NCI-H1694 (cell line): ENCODE measurements around the gene GRIK5.
"Not testable (repeated sequence)": the region's sequence is repeated elsewhere in the genome, so short reads cannot be mapped to it uniquely, and the experiment has no call there.

ENCODE experiments used
- DNase-seq: peaks from one replicate; lab custom pipeline; 2025; lab: John Stamatoyannopoulos, UW

The GRIK5 gene

DNA sequence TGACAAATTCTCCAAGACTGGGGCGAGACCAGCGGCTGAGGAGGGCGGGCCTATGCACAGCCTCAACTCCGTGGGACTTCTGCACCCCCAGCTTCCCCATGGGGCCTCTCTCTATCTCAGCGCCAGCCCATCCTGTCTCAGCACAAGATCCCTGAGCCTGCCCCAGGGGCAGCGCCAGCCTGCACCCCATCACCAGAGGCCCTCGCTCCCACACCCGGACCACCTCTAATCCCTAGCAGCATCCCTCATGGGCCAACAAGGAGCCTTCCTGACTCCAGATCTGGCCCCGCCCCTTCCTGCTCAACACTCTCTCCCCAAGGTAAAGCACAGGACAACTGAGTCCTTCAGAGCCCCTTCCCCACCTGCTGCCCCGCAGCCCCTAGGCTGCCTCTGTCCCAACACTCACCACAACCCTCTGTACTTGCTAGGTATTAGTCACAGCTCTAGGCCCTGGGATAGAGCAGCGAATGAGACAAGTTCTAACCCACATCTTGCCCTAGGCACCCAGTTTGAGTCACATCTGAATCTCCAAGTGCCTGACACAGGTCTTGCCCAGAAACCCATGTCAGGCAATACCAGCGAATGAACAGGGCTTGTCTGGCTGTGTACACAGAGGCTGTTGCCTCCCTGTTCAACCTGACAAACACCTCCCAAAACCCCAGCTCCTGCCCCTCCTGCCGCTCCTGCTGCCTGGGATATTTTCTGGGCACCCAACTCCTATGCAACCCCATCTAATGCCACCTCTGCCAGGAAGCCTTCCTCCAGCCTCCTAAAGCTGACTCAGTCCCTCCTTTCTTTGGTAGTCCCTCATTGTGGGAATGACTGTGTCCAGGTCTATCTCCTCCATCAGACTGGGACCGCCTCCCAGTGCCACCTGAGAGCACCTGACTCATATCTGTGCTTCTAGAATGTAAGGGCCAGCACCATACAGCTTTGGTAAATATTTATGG is 18.6 kb downstream of the GRIK5 start:
- no peak for DNase-seq

DNA sequence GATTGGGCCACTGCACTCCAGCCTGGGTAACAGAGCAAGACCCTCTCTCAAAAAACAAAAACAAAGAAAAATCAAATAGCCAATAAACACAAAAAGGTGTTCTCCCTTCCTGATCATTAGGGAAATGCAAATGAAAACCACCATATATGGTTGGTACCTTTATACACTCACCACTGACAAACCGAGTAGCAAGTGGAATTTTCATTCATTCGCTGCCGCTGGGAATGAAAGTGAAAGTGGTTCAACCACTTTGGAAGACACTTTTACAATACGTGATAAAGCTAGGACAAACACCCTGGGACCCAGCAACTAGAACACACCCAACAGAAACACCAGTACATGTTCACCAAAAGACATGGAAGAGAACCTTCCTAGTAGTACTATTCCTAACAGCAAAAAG is 21.0 kb downstream of the GRIK5 start:
- DNase-seq, result no peak

DNA sequence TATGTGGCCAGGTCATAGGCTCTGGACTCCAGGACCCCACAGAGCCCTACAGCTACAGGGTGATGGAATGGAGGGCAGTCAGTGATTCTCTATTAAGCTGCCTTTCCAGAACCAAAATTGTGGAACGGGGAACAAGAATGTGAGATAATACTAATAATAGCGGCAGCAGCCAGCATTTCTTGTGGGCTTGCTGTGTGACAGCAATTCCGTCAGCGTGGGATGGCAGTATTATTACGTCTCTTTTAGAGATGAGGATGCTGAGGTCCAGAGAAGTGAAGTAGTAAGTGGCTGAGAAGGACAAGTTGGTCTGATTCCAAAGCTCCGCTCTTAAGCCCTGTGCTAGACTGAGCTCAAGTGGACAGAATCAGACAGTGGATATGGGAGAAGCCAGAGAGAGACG is 24.4 kb downstream of the GRIK5 start:
- DNase-seq, result no peak

DNA sequence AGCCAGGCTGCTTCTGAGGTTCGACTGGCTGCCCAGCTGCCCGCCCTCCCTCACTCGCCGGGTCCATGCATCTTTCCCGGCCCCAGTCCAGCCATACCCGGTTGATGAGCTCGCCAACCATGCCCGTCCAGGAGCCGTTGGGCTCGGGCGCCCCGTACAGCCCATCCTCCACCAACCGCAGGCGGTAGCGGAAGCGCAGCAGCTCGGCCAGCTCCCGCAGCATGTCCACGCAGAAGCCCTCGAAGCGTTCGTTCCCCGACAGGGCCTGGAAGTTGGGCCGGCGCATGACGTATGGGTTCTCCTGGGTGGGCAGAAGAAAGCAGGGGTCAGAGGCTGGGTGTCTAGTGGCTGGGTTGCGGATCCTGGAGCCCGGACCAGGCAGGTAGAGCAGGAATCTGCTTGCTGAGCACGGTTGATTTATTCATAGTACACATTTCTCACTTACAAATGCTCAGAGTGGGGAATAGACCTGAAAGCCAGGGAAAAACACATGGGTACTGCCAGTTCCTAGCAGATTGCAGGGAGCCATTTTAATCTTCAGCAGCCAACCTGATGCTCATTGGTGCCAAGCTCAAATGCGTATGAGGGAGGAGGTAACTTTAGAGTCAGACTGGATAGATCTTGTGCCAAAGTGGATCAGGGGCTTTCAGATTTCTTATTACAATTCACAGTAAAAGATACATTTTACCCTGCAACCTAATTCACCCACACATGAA is 27.4 kb downstream of the GRIK5 start:
- peak; percentile 84 for DNase-seq

DNA sequence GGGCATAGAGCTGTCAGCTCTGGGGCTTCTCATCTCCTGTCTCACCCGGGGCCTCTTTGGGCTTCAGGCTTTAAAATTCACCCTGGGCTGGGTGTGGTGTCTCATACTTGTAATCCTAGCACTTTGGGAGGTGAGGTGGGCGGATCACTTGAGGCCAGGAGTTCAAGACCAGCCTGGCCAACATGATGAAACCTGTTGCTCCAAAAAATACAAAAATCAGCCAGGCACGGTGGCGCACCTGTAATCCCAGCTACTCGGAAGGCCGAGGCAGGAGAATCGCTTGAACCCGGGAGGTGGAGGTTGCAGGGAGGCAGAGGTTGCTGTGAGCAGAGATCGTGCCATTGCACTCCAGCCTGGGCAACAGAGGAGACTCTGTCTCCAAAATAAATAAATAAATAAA is 29.5 kb downstream of the GRIK5 start:
- DNase-seq, result not testable (repeated sequence)

DNA sequence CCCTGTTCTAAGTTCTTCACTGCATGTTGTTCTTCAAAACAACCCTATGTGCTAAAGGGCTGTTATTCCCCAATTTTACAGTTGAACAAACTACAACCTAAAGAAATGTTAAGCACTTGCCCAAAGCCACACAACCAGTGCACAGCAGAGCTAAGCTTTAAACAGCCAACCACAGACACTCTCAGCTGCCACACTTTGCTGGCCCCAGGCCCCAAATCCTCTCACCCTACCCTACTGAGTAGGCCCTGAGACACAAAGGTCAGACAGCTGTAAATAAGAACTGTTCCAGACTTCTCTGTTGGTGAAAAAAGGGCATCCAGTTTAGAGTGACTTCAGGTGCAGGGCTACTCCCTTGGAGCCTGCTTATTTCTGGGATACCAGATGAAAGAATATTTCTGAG is 30.0 kb downstream of the GRIK5 start:
- no peak for DNase-seq

DNA sequence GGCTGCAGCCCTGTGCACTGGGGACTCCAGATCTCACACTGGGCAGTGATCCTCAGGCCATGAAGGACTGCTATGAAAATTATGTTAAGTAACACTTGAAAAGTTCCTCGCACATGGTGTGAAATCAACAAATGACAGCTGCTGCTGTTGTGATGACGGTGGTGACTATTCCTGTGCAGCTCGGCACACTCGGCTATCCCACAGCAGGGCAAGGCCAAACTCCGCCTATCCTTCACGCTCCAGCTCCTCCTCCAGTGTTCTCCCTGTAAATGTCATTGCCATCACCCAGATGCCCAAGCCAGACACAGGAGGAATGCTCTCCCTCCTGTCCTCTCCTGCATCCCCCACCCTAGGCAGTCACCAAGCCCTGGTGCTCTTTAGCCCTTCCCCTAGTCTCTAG is 31.3 kb downstream of the GRIK5 start:
- peak; percentile 96 for DNase-seq

DNA sequence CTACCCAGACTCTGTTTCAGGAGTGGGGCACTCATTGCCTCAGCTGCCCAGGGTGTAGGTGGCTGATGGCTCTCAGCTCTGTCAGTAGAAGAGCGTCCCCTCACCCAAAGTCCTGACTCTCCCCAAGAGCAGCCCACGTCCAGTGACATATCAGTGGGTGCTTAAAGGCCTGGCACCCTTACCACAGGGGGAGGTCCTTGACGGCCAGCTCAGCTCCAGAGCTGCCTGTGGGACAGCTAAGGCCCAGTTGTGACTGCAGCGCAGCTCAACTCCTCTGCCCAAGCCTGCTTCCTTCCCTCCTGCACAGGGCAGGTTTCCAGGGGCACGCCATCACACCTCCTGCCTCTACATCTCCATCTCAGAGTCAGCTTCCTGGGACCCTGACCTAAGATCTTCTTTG is 32.4 kb downstream of the GRIK5 start:
- DNase-seq, result no peak

DNA sequence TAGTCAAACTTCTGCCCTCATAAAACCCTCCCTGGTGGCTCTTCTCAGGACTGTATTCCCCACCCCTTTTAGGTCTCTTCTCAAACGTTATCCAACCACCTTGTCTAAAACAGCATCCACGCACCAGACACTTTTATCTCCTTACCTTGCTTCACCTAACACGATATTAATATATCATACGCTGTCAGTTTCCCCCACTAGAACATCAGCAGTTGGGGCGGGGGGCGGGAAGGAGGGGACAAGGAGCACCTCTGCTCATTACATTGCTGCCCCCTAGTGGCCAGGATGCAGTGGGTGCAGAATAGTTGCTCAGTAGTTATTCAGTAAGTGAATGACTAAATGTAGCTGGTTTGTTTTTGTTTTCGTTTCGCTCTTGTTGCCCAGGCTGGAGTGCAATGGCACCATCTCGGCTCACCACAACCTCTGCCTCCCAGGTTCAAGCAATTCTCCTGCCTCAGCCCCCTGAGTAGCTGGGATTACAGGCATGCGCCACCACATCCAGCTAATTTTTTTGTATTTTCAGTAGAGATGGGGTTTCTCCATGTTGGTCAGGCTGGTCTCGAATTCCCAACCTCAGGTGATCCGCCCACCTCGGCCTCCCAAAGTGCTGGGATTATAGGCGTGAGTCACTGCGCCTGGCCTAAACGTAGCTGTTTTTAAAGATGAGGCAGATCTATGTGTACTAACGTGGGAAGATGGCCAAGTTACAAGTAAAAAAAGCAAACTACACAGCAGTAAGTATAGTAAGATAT is 35.2 kb downstream of the GRIK5 start:
- peak; percentile 77 for DNase-seq

DNA sequence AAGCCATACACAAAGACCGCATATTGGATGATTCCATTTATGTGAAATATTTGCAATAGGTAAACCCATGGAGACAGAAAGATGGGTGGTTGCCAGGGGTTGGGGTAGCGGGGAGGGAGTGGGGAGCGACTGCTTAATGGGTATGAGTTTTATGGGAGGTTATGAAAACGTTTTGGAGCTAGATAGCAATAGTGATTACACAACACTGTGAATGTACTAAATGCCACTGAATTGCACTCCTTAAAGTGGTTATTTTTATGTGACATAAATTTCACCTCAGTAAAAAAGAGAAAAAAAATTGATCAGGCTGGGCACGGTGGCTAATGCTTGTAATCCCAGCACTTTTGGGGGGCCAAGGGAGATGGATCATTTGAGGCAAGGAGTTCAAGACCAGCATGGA is 36.6 kb downstream of the GRIK5 start:
- no peak for DNase-seq

DNA sequence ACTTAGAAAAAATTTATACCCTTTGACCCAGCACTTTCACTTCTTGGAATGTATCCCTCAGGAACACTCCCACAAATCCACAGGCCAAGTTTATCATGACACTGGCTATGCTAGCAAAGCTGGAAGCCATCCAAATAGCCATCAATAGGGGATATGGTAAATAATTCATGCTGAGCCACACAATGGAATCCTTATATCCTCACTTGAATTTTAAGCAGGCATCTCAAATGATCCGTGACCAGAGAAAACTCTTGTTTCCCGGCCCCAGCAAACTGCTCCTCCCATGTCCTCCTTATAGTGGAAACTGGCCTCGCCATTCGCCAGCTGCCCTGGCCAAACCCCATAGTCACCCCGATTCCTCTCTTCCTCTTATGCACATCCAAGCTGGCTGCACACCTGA is 37.6 kb downstream of the GRIK5 start:
- DNase-seq, result no peak

DNA sequence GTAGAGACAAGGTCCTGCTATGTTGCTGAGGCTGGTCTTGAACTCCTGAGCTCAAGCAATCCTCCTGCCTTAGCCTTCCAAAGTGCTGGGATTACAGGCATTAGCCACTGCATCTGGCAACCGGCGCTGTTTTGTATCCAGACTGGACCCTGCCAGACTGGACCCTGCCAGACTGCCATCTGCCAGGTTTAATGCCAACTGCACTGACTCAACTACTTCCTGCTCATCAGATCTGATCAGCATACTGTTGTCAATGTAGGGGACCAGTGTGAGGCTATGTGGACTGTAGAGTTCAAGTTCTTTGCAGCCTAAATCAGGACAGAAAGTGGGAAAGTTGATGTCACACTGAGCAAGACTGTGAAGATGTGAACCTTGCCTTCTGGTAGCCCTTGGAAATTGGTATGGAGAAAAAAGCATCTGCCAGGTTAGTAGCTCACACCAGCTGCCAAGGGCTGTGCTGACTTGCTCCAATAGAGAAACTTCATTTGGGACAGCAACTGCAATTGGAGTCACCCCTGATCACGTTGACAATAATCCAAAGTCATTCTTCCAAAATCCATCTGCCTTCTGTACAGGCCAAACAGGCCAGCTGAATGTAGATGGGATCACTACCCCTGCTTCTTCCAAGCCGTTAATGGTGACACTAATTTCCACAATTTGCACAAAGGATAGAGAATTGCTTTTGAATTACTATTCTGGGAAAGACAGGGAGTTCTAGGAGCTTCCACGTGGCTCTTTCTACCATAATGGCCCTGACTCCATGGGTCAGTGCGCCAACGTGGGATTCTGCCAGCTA is 39.2 kb downstream of the GRIK5 start:
- no peak for DNase-seq

DNA sequence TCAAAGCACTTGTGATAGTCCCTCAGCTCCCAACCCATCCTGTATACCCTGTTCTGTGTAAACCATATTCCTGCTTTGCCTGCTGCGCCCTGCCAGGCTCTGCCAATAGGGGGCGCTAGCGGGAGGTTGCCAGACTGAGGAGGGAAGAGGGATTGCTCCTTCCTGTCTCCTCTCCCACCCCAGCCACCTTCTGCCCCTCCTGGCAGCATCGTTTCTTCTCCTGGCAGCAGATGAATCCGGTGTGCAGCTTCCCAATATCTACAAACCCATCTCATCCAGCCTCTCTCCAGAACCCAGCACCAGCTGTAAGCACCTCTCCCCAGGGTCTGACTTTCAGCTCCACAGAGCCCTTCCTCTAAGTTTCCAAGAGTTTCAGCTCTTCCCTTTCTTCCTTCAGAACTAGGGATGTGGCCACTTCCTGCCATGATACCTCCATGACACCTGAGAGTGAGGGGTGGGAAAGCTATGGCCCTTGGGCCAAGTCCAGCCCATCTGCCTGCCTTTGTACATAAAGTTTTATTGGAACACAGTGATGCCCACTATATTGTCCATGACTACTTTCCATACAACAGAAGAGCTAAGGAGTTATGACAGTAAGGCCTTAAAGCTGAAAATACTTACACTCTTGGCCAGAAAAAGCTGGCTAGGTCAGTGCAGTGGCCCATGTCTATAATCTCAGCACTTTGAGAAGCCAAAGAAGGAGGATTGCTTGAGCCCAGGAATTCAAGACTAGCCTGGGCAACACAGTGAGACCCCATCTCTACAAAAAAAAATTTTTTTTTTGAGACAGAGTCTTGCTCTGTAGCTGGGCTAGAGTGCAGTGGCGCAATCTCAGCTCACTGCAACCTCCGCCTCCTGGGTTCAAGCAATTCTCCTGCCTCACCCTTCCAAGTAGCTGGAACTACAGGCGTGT is 41.4 kb downstream of the GRIK5 start:
- peak; percentile 71 for DNase-seq

DNA sequence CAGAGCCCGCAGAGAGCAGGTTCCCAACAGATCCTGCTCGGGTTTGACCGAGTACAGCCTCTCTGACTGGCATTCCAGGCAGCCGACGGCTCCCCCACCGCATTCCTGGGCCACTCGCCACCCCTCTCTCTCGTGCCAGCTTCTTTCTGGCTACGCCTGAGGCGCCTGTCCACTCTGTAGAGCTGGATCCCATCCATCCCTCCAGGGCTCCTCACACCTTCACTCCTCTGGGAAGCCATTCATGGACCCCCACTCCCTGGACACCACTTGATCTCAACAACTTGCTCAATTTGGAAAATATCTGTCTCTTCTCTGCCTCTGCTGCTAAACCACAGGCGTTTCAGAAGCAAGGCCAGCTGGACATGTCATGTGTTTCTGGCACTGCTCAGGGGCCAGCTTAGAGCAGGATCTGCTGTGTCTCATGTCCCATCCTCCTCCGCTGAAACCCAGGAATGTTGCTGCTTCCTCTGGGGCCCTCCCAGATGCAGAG is 45.3 kb downstream of the GRIK5 start:
- DNase-seq, result no peak

DNA sequence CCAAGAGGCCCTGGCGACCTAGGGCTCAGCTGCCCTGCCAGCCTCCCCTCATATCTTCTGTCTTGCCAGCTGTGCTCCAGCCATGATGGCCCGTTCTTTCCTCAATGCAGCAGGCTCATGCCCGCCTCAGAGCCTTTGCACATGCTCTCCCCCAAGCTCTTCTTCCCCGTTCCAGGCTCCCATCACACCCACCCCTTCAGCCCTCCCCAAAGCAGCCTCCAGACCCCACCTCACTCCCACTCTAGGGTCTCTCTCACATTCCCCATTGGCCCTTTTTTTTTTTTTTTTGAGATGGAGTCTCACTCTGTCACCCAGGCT is 46.1 kb downstream of the GRIK5 start:
- DNase-seq, result no peak

DNA sequence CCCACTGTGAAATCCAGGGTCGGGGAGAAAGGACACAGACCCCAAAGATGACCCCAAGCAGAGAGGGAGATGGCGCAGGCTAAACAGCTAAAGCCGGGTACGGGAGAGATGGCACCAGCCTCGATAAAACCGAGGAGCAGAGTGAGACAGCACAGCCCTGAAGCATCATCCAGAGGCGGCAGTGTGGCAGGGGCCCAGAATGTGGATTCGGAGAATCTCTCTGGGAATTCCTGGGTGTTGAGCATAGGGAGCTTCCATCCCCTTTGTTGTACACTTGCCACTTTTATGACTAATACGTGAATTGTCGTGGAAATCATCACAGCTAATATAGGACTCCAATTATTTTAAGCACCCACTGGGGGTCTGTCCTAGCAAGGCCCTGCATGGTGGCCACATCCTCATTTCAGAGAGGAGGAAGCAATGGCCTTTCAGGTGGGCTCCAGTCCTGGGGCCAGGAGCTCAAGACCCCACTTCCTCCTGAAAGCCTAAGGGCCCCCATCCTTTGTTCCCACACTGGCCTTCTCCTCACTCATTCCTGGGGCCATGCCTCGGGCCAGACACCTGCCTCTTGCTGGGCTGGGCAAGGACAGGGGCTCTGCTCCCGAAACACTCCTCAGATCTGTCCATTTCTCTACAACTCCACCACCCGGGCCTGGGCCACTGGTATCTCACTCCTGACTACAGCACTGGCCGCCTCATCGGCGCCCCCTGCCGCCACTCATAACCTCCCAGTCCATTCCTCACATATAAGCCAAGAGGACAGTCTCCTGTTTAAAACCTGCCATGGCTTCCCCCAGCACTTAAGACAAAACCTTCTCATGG is 46.7 kb downstream of the GRIK5 start:
- peak; percentile 32 for DNase-seq

DNA sequence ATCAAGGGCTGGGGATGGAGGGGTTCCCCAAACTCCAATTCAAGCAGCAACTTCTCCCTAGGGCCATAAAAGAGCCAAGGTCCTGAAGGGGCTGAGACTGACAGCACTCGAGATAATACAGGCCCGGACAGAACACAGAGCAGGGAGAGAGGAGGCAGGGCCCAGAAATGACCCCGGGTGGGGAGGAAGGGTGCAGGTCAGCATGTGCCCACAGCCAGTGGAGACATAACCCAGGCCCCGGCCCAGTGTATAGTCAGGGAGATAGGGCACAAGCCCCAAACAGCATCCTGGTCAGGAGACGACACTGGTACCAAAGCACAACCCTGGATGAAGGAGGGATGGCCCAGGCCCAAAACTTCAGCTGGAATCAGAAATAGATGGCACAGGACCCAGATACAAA is 47.4 kb downstream of the GRIK5 start:
- no peak for DNase-seq

DNA sequence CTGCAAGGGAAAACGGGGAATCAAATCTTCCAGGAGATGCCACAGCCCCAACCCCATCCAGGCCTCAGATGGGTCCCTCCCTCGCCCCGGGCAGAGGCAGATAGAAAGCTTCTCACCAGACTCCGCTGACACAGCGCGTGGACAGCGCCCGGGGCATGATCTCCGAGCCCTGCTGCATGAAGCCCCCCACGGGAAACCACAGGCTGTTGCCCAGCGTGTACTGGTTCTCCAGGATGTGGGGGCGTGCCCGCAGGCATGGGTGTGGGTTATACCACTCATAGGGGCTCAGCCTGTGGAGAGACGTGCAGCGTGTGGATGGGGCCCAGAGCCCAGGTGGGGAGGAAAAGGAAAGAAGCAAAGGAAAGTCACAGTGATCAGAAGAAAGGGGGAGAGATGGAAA is 48.8 kb downstream of the GRIK5 start:
- DNase-seq, result no peak

DNA sequence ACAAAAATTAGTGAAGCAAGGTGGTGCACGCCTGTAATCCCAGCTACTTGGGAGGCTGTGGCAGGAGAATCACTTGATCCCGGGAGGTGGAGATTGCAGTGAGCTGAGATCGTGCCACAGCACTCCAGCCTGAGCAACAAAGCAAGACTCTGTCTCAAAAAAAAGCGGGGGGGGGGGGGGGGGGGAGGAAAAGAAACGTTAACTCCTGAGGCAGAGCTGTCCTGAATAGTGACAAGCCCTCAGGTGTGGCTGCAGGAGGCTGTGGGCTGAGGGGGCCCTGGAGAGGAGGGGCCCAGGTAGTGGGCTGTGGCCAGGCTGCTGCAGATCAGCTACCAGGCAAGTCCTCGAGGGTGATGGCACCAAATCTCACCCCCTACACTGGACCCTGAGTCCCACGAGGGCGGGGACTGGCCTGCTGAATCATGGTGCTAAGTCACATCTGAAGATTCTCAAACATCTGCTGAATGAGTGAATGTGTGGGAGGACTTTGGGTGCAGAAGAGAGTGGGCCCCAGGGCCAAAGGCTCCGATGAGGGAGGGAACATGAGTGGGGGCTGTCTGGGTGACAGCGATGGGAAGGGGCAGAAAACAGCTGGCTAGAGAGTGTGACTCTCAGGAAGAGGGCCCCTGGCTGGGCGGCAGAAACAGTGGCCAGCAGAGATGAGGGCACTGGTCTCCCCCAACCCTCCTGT is 51.4 kb downstream of the GRIK5 start:
- DNase-seq, result no peak
